K562 (cell line): Measurements from ENCODE around the gene MBNL1. TPM values are rescaled to one million over a fixed set of nuclear protein-coding genes. Genes with fewer than 3 reads are reported as not detected.

Experiments used
- ATAC-seq: fragments of 200-7000 bp; cut with Tn5 transposase; 3 replicates; pipeline ENCODE4 v1.9.1; 2020; ENCODE audit warnings: moderate library complexity
- BruUV-seq: library from RNA; stranded (reverse); fragments of 400-500 nt; replicated peaks from 2 replicates; lab custom pipeline; 2021; lab: Mats Ljungman, UMichigan
- CTCF ChIA-PET: fragments of 300-600 bp; formaldehyde crosslinking; extraction: SDS; loops from one replicate; lab custom pipeline; 2021; ENCODE audit warnings: low intra/inter-chr PET ratio; lab: Yijun Ruan, JAX
- POLR2A ChIA-PET: fragments of 300-600, 350-650 bp; sonication (Branson Sonifier 250); formaldehyde crosslinking; extraction: SDS; loops from one replicate; lab custom pipeline; 2021; ENCODE audit warnings: antibody characterized with exemption, inconsistent platforms; lab: Yijun Ruan, JAX
- DNase-seq, 4 experiments: peaks; one replicate each; pipeline versions ENCODE4 v3.0.0 to v3.0.0-alpha.2; 2011 to 2018; ENCODE audit warnings: low spot score in 3 of 4, mixed read lengths in 3 of 4; ENCODE audit errors: extremely low read depth in 1 of 4
- FAIRE-seq: peaks from 2 replicates; lab custom pipeline; 2011; peaks lifted over from hg19 to GRCh38; lab: Jason Lieb, UNC
- H2AFZ ChIP-seq: 2 replicates; pipeline ENCODE4 v1.6.0; 2011; ENCODE audit warnings: low read depth, low read length, control low read depth, inconsistent platforms
- H3K27ac ChIP-seq: fragments of 200-600 bp; 3 replicates; pipeline ENCODE4 v1.8.0; 2011; ENCODE audit warnings: low read depth, mild to moderate bottlenecking, control low read depth, inconsistent platforms, low read length, moderate library complexity, mixed read lengths; ENCODE audit errors: extremely low read depth
- H3K27me3 ChIP-seq, 2 experiments: fragments of 300-600 bp in 1 of 2; 2 replicates in 1 of 2; 3 replicates in 1 of 2; pipeline versions ENCODE4 v1.6.0 to v1.8.0; 2011; ENCODE audit warnings: inconsistent platforms in 2 of 2, low read length in 2 of 2, mild to moderate bottlenecking in 1 of 2, mixed read lengths in 1 of 2, moderate library complexity in 1 of 2; ENCODE audit not compliant: control insufficient read depth in 2 of 2, insufficient read depth in 2 of 2
- H3K36me3 ChIP-seq: fragments of 300-600 bp; 3 replicates; pipeline ENCODE4 v1.8.0; 2011; ENCODE audit warnings: mild to moderate bottlenecking, low read length, inconsistent platforms; ENCODE audit not compliant: control insufficient read depth, insufficient read depth
- H3K4me1 ChIP-seq, 2 experiments: fragments of 200-600 bp in 1 of 2; replicated peaks in 1 of 2; 2 replicates in 1 of 2; 3 replicates in 1 of 2; pipeline versions ENCODE4 v1.5.1 to v1.8.0; 2011; ENCODE audit warnings: inconsistent platforms in 2 of 2, low read length in 2 of 2, mild to moderate bottlenecking in 1 of 2, mixed read lengths in 1 of 2, moderate library complexity in 1 of 2; ENCODE audit not compliant: control insufficient read depth in 2 of 2, insufficient read depth in 2 of 2
- H3K4me2 ChIP-seq: 2 replicates; pipeline ENCODE4 v1.6.1; 2011; ENCODE audit warnings: low read length, control low read depth, inconsistent platforms, mixed read lengths; ENCODE audit not compliant: insufficient read depth
- H3K4me3 ChIP-seq: fragments of 200-600 bp; sonication (generic), shearing (Covaris generic); 2 replicates; pipeline ENCODE4 v1.5.1; 2016; ENCODE audit warnings: control low read depth, inconsistent platforms
- H3K79me2 ChIP-seq: fragments of 200-600 bp; 3 replicates; pipeline ENCODE4 v1.8.0; 2011; ENCODE audit warnings: low read length, inconsistent platforms; ENCODE audit not compliant: control insufficient read depth, insufficient read depth
- H3K9ac ChIP-seq, 2 experiments: 2 replicates each; pipeline versions ENCODE4 v1.6.0 to v1.6.1; 2011; ENCODE audit warnings: low read depth in 2 of 2, low read length in 2 of 2, control low read depth in 1 of 2, inconsistent platforms in 1 of 2, mild to moderate bottlenecking in 1 of 2, mixed read lengths in 1 of 2; ENCODE audit not compliant: insufficient read depth in 1 of 2
- H3K9me1 ChIP-seq: one replicate; pipeline ENCODE4 v1.6.0; 2011; ENCODE audit warnings: inconsistent platforms, mild to moderate bottlenecking, low read length, moderate library complexity; ENCODE audit not compliant: control insufficient read depth, insufficient read depth
- H3K9me3 ChIP-seq: replicated peaks from 2 replicates; pipeline ENCODE4 v1.5.1; 2011; ENCODE audit warnings: low read depth, low read length, inconsistent platforms; ENCODE audit not compliant: control insufficient read depth, insufficient read depth
- H4K20me1 ChIP-seq: replicated peaks from 2 replicates; pipeline ENCODE4 v1.6.1; 2011; ENCODE audit warnings: low read length, inconsistent platforms, mixed read lengths; ENCODE audit not compliant: control insufficient read depth, insufficient read depth
- CHD7 ChIP-seq: fragments of 200-600 bp; sonication (generic); IDR thresholded peaks from one replicate; pipeline ENCODE4 v1.6.1; 2012; ENCODE audit warnings: mild to moderate bottlenecking, low read depth, low read length, inconsistent platforms
- FOXK1 ChIP-seq: sonication (generic); formaldehyde crosslinking; IDR thresholded peaks from 2 replicates; pipeline ENCODE4 v1.8.0; 2022; ENCODE audit warnings: missing genetic modification reagents, mild to moderate bottlenecking, borderline replicate concordance
- NBN ChIP-seq: fragments of 450-650 bp; IDR thresholded peaks from 2 replicates; pipeline ENCODE4 v1.6.1; 2016; ENCODE audit warnings: low read depth, mild to moderate bottlenecking
- ZBTB43 ChIP-seq: sonication (generic); formaldehyde crosslinking; IDR thresholded peaks from 2 replicates; pipeline ENCODE4 v1.8.0; 2023; ENCODE audit warnings: mild to moderate bottlenecking, missing genetic modification reagents
- ZNF511 ChIP-seq: sonication (generic); formaldehyde crosslinking; IDR thresholded peaks from 2 replicates; pipeline ENCODE4 v1.8.0; 2022; ENCODE audit warnings: mild to moderate bottlenecking, missing genetic modification reagents
- WGBS: fragments of 100-300 bp; shearing (Covaris generic); methylation state at CpG from one replicate; pipeline ENCODE4 v1.1.6; 2016; ENCODE audit warnings: low coverage, mixed read lengths; ENCODE audit not compliant: insufficient coverage; ENCODE audit errors: missing lambda C conversion rate; 5-methylcytosine and 5-hydroxymethylcytosine counted together
- in situ Hi-C: fragments of 300-500 bp; cut with MboI; formaldehyde crosslinking; loops from 4 replicates; pipeline ENCODE4 v1.15.0; 2018; ENCODE audit warnings: inconsistent platforms, mixed read lengths
- intact Hi-C: fragments of 100-400 bp; cut with micrococcal nuclease; formaldehyde crosslinking; loops from 2 replicates; pipeline ENCODE4 v1.14.2; 2022
- polyA plus RNA-seq, 8 experiments: library from polyadenylated mRNA; depleted of rRNA in 4 of 8; stranded (reverse) in 5 of 8; unstranded in 3 of 8; fragments of >200 nt; fragmentation: Nextera tagmentation in 2 of 8; fragmentation: Illumina TruSeq in 1 of 8; extraction: Ambion mirVana in 2 of 8; extraction: Trizol in 1 of 8; gene quantifications; 2 replicates each; pipeline versions ENCODE4 v1.2.1 to v1.2.3, GENCODE V29; 2011 to 2014; ENCODE audit warnings: inconsistent platforms in 1 of 8, missing spikeins in 1 of 8
- total RNA-seq, 7 experiments: library from RNA; depleted of rRNA in 6 of 7; stranded (reverse); fragments of >200 nt in 6 of 7; fragmentation: Illumina TruSeq in 2 of 7; extraction: Trizol in 2 of 7; gene quantifications; 2 replicates each; pipeline versions ENCODE4 v1.2.1 to v1.2.3, GENCODE V29; 2011 to 2021; ENCODE audit warnings: low replicate concordance in 1 of 7
- TF ChIP-seq, protein P1 (sequence below): fragments of 450-650 bp; IDR thresholded peaks from 2 replicates; pipeline ENCODE4 v1.6.1; 2016; ENCODE audit warnings: borderline replicate concordance

The MBNL1 gene
- total and polyA plus RNA-seq, 9 of the 15 experiments (the other 6 are each of a cell fraction or from before 2014, with no cell fraction given), result 70.3 to 243 (median 220) TPM

DNA sequence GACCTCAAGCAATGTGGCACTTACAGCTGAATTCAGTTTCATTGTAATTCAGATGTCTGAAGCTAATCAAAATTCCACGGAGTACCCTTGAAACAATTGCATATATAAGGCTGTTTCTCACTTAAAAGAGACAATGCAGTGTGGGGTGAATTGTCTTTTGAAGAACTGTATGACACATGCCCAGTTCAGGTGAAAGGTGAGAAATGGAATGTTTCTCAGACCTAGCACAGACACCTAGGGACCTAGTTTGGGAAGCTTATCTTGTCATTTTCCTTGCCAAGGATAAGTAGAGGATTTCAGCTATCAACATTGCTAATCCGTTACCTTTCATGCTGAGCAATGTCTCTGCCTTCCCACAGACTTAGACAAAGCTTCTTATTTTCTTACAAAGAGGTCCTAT is 36.3 kb downstream of the MBNL1 start:
- Histone ChIP-seq H3K9me1 (no peaks in the 10 kb centered on the region), H4K20me1 (peaks cover 3% of the 10 kb centered on the region; the same call in 1 of the 2 replicates), H2AFZ (no peak overlapping the region), H3K79me2 (peaks cover 100% of the 10 kb centered on the region), H3K9ac (no peak overlapping the region), H3K27ac (no peak overlapping the region; the same call in 2 of the 3 replicates), H3K36me3 (peaks cover 97% of the 10 kb centered on the region), H3K4me3 (no peak overlapping the region), H3K9me3 (peaks cover 2% of the 10 kb centered on the region; the same call in 1 of the 2 replicates), H3K27me3 (no peaks in the 10 kb centered on the region), H3K4me1 (peaks cover 0 to 14% of the 10 kb centered on the region in 2 experiments; a peak in 3 of 5 replicates), H3K4me2 (no peak overlapping the region)
- DNase-seq (no peak), FAIRE-seq (no peak), ATAC-seq (no peak; the same call in 2 of the 3 replicates)
- in situ Hi-C loops (no loop called here), intact Hi-C loops (no loop called here)
- 67% methylated on average over 2 of the region's 2 CpGs for WGBS
- no TSS peak for BruUV-seq
- CTCF ChIA-PET, result interaction anchor here (0.7 kb wide), 1 partner anchor 19 kb away, joined by 3 read pairs; no protein-coding TSS in a partner anchor
- POLR2A ChIA-PET, result interaction anchor here (0.9 to 3.2 kb wide), 5 partner anchors 9 to 62 kb away, joined by 3 to 11 read pairs (median 6); no protein-coding TSS in a partner anchor
- no peak for TF ChIP-seq ZNF511 (CRISPR knock-in tag)
- TF ChIP-seq NBN, result no peak
- no peak for TF ChIP-seq CHD7
- TF ChIP-seq FOXK1, result no peak
- TF ChIP-seq, protein P1, sequence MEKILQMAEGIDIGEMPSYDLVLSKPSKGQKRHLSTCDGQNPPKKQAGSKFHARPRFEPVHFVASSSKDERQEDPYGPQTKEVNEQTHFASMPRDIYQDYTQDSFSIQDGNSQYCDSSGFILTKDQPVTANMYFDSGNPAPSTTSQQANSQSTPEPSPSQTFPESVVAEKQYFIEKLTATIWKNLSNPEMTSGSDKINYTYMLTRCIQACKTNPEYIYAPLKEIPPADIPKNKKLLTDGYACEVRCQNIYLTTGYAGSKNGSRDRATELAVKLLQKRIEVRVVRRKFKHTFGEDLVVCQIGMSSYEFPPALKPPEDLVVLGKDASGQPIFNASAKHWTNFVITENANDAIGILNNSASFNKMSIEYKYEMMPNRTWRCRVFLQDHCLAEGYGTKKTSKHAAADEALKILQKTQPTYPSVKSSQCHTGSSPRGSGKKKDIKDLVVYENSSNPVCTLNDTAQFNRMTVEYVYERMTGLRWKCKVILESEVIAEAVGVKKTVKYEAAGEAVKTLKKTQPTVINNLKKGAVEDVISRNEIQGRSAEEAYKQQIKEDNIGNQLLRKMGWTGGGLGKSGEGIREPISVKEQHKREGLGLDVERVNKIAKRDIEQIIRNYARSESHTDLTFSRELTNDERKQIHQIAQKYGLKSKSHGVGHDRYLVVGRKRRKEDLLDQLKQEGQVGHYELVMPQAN, result no peak
- no peak for TF ChIP-seq ZBTB43 (CRISPR knock-in tag)
